Left forelimb (tissue), 1 donor: ENCODE data around the gene ARHGAP20.

Source experiments
- DNase-seq: peaks from one replicate; pipeline ENCODE4 v3.0.0-alpha.2; 2018; ENCODE audit warnings: low spot score

Gene ARHGAP20

DNA sequence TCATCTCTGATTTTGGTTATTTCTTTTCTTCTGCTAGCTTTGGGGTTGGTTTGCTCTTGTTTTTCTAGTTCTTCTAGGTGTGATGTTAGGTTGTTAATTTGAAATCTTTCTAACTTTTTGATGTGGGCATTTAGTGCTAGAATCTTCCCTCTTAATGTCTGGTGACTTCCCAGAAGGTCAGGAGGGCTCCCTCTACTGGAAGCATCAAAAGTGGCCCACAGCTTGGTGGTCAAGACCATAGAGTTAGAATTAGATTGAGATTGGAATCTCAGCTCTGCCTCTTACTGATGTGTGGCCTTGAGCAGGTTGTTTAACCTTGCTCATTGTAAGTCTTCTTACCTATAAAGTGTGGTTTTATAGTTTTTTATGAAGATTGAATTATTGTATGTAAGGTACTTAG is 183.2 kb downstream of the ARHGAP20 start:
- no peak for DNase-seq

DNA sequence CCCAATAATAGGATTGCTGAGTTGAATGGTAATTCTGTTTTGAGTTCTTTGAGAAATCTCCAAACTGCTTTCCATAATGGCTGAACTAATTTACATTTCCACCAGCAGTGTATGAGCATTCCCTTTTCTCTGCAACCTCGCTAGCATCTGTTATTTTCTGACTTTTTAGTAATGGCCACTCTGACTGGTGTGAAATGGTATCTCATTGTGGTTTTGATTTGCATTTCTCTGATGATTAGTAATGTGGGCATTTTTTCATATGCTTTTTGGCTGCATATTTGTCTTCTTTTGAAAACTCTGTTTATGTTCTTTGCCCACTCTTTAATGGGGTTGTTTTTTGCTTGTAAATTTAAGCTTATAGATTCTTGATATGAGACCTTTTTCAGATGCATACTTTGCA is 185.1 kb downstream of the ARHGAP20 start:
- no peak for DNase-seq
